ENCODE measurements around the gene PTPRT.

The PTPRT gene

GRCh38 chr20:43052532-43052931 lies 137.2 kb downstream of the PTPRT start:
- no peak overlapping the region for H3K4me3 ChIP-seq (ENCODE audit: low read depth, low read length)
- TF ChIP-seq, protein P1, sequence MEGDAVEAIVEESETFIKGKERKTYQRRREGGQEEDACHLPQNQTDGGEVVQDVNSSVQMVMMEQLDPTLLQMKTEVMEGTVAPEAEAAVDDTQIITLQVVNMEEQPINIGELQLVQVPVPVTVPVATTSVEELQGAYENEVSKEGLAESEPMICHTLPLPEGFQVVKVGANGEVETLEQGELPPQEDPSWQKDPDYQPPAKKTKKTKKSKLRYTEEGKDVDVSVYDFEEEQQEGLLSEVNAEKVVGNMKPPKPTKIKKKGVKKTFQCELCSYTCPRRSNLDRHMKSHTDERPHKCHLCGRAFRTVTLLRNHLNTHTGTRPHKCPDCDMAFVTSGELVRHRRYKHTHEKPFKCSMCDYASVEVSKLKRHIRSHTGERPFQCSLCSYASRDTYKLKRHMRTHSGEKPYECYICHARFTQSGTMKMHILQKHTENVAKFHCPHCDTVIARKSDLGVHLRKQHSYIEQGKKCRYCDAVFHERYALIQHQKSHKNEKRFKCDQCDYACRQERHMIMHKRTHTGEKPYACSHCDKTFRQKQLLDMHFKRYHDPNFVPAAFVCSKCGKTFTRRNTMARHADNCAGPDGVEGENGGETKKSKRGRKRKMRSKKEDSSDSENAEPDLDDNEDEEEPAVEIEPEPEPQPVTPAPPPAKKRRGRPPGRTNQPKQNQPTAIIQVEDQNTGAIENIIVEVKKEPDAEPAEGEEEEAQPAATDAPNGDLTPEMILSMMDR (IDR thresholded peaks at IDR 0.05; ENCODE audit: borderline replicate concordance, insufficient read depth, low read depth, low read length): no peak

GRCh38 chr20:43046966-43047365 lies 142.7 kb downstream of the PTPRT start:
- H3K4me3 ChIP-seq (ENCODE audit: low read depth, low read length): no peak overlapping the region
- TF ChIP-seq, protein P1 (IDR thresholded peaks at IDR 0.05; ENCODE audit: borderline replicate concordance, insufficient read depth, low read depth, low read length): no peak

DNA sequence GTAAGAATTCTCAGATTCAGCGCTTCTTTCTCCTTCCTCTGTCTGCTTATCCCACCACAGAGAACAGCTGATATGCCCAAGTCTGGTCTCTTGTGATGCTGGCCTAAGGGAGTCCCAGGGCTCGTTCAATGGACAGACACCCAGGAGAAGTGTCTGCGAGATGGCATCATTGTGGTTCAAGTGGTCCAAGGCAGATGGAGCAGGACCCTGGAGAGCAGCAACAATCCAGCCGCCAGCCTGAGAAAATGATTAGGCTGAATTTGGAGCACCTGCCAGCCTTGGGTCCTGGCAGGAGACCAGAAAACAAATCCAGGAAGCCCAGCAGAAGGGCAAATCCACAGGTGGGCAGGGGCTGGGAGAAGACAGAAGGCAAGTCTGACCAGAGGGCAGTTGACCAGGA lies 145.8 kb downstream of the PTPRT start:
- TF ChIP-seq, protein P1 (IDR thresholded peaks at IDR 0.05; ENCODE audit: borderline replicate concordance, insufficient read depth, low read depth, low read length): no peak
- H3K4me3 ChIP-seq (ENCODE audit: low read depth, low read length): no peak overlapping the region

- no peak overlapping the region for H3K4me3 ChIP-seq (ENCODE audit: low read depth, low read length)
- TF ChIP-seq, protein P1 (IDR thresholded peaks at IDR 0.05; ENCODE audit: borderline replicate concordance, insufficient read depth, low read depth, low read length): no peak
Measured at GRCh38 chr20:43040427-43040826, 149.3 kb downstream of the PTPRT start.

GRCh38 chr20:43037605-43038309 lies 151.9 kb downstream of the PTPRT start:
- TF ChIP-seq, protein P1 (IDR thresholded peaks at IDR 0.05; ENCODE audit: borderline replicate concordance, insufficient read depth, low read depth, low read length): no peak
- H3K4me3 ChIP-seq (ENCODE audit: low read depth, low read length): no peak overlapping the region

DNA sequence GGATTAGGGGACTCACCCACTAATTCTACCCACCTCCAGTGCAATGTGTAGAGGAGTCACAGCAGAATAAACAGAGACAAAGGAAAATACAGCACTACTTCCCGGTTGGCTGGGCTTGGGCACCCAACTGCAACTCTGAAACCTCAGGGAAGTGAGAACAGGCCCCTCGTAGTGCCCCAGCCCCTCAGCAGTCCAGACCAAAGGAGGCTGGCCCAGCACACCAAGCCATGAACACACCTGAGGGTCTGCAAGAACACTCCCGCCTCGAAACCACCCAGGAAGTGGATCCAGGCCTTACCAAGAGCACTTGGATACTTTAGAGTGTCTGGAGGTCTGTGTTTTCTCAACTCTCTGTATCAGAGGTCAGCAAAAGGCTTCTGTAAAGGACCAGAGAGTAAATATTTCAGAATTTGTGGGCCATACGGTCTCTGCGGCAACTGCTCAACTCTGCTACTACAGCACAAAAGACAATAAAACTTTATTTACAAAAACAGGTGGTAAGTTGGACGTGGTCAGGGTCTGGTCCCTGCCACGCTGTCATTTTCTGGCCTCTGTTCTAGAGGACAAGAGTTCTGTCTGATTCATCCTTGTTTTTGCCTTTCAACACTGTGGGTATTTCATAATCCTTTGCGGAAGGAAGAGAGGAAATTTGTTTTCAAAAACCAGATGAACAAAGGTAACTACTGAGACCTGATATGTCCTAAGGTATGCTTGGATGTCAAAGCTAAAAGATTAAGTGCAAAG lies 154.6 kb downstream of the PTPRT start:
- H3K4me3 ChIP-seq (ENCODE audit: low read depth, low read length): no peak overlapping the region
- TF ChIP-seq, protein P1 (IDR thresholded peaks at IDR 0.05; ENCODE audit: borderline replicate concordance, insufficient read depth, low read depth, low read length): no peak

GRCh38 chr20:43032459-43032858 lies 157.2 kb downstream of the PTPRT start:
- TF ChIP-seq, protein P1 (IDR thresholded peaks at IDR 0.05; ENCODE audit: borderline replicate concordance, insufficient read depth, low read depth, low read length): no peak
- H3K4me3 ChIP-seq (ENCODE audit: low read depth, low read length): no peak overlapping the region

Data from GM12875 (cell line).